Melanocyte of skin (primary cell): ENCODE results near the gene CFAP210. TPM values are rescaled to one million over a fixed set of nuclear protein-coding genes. Genes with fewer than 3 reads are reported as not detected.

Experiments used
- small RNA-seq, 2 donors: library from RNA; depleted of rRNA; stranded (forward); fragments of <200 nt; gene quantifications; one replicate each; pipeline ENCODE3, GENCODE V24; 2012
- total RNA-seq, 2 donors: library from RNA; depleted of rRNA; stranded (reverse); fragments of >200 nt; gene quantifications; 2 replicates each; pipeline ENCODE4 v1.2.3, GENCODE V29; 2012

Gene CFAP210
- not detected for total RNA-seq

GRCh38 chr2:169694113-169694893 lies at the start of gene CFAP210, which contains the start of gene PHOSPHO2:
Gene CFAP210, minus strand, starts transcription at chr2:169694405. Its CDS starts 78 bp downstream, at chr2:169694327.
Gene PHOSPHO2, plus strand, starts transcription at chr2:169694469. Its CDS starts 6,503 bp downstream, at chr2:169700972.

Small RNAs within 50 kb of the gene (small RNA-seq; reads per million reads assigned to genes)
- 0 reads per million in 2 donors for gene RF00432

Other genes starting within 250 kb of the CFAP210 start
- 10 to 100 TPM; 35.3 to 55.4 TPM for gene BBS5, start 214.9 kb downstream of the CFAP210 start, total RNA-seq
- gene KLHL41, start 184.7 kb downstream of the CFAP210 start, total RNA-seq: 1 to 10 TPM; 1.7 to 4.5 TPM
- 10 to 100 TPM; 17.2 to 26.6 TPM for gene FASTKD1, start 120.5 kb downstream of the CFAP210 start, total RNA-seq
- gene PPIG, start 110.1 kb downstream of the CFAP210 start, total RNA-seq: 10 to 100 TPM; 16.2 to 16.3 TPM
- gene PHOSPHO2, start 64 bp upstream of the CFAP210 start, total RNA-seq: 1 to 10 TPM; 2.7 to 2.8 TPM
- 1 to 10 TPM in 1 of 2 donors, under 1 TPM in 1; 0.69 to 4.0 TPM for gene KLHL23, start 39.4 kb upstream of the CFAP210 start, total RNA-seq
- gene SSB, start 104.5 kb upstream of the CFAP210 start, total RNA-seq: 10 to 100 TPM; 74.7 to 84.6 TPM
- 10 to 100 TPM; 40.3 to 45.6 TPM for gene METTL5, start 130.5 kb upstream of the CFAP210 start, total RNA-seq
- gene UBR3, start 133.0 kb upstream of the CFAP210 start, total RNA-seq: 10 to 100 TPM; 26.3 to 31.0 TPM